ENCODE measurements around the gene CASQ2.

Gene CASQ2

DNA sequence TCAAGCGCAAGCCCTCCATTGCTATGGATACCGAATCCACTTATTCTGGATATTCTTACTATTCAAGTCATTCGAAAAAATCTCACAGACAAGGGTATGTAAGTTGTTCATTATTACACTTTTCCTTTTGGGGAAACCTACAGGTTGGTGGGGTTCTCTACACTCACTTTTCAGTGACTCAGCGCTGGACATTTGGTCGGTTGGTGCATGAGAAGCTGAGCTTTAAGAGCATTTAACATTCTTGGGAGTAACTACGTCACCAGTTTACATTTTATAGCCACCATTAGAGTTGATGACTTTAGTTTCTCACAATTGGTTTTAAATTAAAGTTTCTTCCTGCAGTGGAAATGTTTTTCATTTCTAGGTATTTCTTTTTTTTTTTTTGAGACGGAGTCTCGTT lies 117.1 kb downstream of the CASQ2 start:
- no peaks in the 10 kb centered on the region for H3K27me3 ChIP-seq
- no peak for DNase-seq
- H3K4me1 ChIP-seq, result peaks cover 0 to 58% (median 14%) of the 10 kb centered on the region in 4 donors
- no peak overlapping the region for H3K4me3 ChIP-seq
- TF ChIP-seq, protein P1, sequence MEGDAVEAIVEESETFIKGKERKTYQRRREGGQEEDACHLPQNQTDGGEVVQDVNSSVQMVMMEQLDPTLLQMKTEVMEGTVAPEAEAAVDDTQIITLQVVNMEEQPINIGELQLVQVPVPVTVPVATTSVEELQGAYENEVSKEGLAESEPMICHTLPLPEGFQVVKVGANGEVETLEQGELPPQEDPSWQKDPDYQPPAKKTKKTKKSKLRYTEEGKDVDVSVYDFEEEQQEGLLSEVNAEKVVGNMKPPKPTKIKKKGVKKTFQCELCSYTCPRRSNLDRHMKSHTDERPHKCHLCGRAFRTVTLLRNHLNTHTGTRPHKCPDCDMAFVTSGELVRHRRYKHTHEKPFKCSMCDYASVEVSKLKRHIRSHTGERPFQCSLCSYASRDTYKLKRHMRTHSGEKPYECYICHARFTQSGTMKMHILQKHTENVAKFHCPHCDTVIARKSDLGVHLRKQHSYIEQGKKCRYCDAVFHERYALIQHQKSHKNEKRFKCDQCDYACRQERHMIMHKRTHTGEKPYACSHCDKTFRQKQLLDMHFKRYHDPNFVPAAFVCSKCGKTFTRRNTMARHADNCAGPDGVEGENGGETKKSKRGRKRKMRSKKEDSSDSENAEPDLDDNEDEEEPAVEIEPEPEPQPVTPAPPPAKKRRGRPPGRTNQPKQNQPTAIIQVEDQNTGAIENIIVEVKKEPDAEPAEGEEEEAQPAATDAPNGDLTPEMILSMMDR (IDR thresholded peaks at IDR 0.05), result no peak
- peaks cover 0 to 10% (median 4%) of the 10 kb centered on the region in 3 donors for H3K36me3 ChIP-seq
- intact Hi-C loops (cut with DNase I; ENCODE audit: low total_unique reads), result no loop called here
- H3K9me3 ChIP-seq, result no peaks in the 10 kb centered on the region
- H3K27ac ChIP-seq, result no peak overlapping the region

DNA sequence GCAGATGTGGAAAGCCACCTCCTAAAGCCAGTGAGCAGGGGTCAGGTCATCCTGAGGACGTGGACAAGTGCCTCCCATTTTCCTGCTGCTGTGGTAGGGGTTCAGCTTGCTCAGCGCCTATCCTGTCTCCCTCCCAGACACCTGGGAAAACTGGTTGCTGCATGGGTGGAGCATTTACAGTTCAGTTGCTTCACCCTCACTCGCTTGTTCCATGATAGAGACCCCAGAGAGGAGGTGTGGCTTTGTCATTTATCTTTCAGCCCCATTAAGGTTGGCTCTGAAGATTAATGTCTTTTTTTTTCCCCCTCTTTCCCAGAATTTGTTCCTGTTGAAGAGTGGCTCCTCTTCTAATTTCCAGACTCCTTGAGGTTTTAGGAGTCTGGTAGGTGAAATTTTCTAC lies 117.6 kb downstream of the CASQ2 start:
- Histone ChIP-seq H3K27ac (no peak overlapping the region), H3K4me1 (peaks cover 0 to 58% (median 14%) of the 10 kb centered on the region in 4 donors)
- TF ChIP-seq, protein P1 (IDR thresholded peaks at IDR 0.05), result no peak

More for the DNA sequence above, 117.6 kb downstream of the CASQ2 start:
- intact Hi-C loops (cut with DNase I; ENCODE audit: low total_unique reads), result no loop called here
- no peak for DNase-seq
- Histone ChIP-seq H3K27me3 (no peaks in the 10 kb centered on the region), H3K36me3 (peaks cover 0 to 10% (median 4%) of the 10 kb centered on the region in 3 donors), H3K9me3 (no peaks in the 10 kb centered on the region), H3K4me3 (no peak overlapping the region)

Measured in tibial artery (tissue), 4 donors.